Superior temporal gyrus (tissue), 1 donor: ENCODE measurements around the gene SRXN1.
"Not testable (repeated sequence)": the region's sequence is repeated elsewhere in the genome, so short reads cannot be mapped to it uniquely, and the experiment has no call there.

ENCODE experiments used
- DNase-seq: peaks from one replicate; pipeline ENCODE4 v3.0.0-alpha.2; 2016; ENCODE audit errors: extremely low spot score

The SRXN1 gene

DNA sequence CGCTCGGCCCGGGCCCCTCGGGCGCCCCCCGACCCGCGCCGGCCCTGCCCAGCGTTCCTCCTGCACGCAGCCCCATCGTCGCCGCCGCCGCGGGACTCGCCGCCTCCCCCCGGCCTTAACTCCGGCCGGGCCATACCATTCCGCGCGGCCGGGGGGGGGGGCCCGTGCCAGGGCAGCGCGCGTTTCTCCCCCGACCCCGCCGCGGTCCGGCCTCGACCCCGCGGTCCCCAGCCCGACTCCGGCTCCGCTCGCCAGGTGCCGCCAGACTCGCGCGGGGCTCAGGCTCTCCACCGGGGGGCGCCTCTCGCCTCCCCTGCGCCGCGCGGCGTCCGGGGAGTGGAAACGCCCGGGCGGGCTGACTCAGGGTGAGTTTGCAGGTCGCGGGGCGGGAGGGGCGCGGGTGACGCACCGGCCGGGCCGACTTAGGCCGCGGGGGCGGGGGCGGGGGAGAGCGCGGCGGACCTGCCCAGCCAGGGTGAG, at the start of gene SRXN1:
Gene SRXN1, minus strand, starts transcription at position 91 of the 480 bp plus-strand sequence. Its CDS starts 15 bp downstream, at position 76.
- peak; percentile 64 for DNase-seq

DNA sequence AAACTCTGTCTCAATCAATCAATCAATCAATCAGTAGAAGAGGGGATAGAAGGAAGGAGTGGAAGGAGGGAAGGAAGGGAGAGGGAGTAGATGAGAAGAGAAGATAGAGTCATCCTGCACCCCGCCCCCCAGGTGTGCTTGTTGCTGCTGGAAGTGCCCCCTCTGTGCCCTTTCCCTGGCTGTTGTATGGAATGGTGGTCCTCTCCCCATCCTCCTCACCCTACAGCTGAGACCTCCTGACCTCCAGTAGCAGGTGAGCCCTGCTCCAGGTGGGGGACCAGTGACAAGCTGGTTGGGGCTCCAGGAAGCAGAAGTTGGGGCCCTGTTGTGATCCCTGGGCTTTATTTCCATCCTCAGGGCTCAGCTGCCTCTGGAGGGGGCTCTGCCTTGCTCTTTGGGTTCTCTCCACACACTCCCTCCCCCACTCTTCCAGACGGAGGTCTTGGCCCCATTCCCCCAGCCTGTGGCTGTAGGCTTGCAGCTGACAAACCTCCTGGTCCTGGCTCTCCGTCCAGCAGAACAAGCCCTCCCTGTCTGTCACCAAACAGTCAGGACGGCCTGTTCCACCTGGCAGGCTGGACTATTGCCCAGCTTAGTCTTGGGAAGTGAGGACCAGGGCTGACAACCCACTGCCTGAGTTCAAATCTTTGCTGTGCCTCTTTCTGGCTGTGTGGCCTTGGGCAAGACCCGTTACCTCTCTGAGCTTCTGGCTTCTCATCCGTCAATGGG, 48.6 kb upstream of the SRXN1 start:
- DNase-seq, result no peak

DNA sequence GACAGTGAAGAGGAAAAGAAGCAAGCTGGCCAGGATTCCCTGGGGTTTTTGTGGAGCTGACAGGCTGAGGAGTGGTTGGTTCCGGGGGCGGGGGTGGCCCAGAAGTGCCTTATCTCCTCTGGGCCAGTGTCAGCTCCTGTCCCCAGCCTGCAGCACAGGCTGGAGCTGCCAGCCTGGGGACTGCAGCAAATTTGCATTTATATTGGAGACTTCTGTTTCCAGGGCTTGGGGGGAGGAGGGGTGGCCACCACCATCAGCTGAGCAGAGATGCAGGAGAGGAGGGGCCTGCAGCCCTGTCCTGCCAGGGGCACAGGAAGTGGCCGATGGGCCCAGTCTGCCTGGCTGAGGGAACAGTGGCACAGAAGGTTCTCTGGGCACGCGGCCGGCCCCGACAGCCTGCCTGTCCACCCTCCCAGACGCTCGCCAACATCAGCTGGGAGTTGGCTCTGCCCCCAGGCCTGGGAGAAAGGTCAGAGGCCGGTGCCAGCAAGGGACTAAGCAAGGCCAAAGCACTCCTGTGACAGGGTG, 46.9 kb upstream of the SRXN1 start:
- DNase-seq, result peak; percentile 21

DNA sequence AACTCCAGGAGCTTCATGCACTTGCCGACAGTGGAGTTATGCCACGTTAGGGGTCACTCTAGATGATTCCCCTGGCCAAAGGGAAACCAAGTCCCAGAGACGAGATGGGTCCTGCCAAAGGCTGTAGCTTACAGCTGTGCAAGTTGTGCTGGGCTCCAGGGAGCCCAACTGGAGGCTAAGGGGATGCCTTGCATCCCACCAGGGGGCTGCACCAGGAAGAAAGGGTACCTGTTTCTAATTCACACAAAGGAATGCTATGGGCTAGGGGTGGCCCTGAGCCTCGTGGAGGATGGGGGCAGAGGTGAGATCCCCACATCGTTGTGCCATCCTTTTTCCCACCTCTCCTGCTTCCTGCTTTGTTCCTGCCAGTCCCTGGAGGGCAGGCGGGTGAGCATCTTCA, 46.3 kb upstream of the SRXN1 start:
- no peak for DNase-seq

DNA sequence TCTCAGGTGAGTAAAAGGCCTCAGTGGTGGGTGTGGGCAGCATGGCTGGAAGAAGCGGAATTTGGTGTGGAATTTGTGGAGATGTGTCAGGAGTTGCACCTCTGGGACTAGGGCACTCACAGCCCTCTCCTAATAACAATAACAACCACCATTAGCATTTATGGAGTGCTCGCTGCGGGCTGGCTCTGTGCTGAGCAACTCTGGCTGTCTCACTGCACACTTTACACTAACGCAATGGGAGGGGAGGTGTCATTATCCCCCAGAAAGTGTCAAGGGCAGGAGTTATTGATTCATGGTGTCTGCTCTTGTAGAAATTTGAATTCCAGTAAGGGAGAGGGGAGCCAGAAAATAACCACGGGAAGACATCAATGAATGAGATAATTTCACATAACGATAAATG, 45.3 kb upstream of the SRXN1 start:
- no peak for DNase-seq

DNA sequence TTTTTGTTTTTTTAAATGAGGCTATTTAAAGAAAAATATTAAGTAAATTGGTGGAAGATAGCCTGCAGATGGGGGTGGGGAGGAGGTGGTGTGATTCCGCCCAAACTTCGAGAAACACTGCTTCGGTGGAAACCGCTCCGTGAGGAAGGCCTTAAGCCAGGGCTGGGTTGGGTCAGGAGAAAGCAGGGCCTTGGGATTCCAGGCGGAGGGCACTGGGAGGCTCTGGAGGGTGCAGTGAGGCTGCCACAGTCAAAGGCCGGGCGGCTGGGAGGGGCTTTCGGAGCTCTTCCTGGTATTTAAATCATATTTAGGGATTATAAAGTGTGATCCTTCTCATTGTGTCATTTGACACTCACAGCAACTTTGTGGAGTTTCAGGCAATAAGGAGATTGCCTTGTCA, 44.8 kb upstream of the SRXN1 start:
- no peak for DNase-seq

DNA sequence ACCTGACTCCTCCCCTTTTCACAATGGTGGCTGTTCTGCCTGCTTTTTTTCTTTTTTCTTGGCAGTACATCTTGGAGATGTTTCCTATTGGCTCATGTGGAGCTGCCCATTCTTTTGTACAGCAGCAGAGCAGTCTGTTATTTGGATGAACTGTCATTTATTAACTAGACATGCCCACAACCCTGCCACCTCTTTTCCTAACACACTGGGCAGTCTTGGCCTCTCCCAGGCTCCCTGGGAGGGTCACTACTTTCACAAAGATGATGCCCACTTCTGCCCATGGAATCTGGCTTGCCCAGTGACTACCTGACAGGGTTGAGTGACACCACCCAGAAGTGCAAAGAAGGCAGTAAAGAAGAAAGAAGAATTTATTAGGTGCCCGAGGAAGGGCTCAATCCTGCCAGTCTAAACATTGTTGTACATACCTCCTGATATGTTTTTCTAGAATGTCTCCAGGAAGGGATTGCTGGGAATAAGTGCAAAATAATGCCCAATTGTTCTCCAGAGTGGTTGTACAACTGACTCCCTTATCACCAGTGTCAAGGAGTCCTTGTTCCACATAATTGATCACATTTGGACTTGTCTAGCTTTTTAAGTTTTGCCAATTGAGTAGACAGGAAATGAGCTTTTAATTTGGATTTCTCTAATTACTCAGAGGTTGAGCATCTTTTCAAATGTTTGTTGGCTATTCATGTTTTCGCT, 42.3 kb upstream of the SRXN1 start:
- DNase-seq, result no peak

DNA sequence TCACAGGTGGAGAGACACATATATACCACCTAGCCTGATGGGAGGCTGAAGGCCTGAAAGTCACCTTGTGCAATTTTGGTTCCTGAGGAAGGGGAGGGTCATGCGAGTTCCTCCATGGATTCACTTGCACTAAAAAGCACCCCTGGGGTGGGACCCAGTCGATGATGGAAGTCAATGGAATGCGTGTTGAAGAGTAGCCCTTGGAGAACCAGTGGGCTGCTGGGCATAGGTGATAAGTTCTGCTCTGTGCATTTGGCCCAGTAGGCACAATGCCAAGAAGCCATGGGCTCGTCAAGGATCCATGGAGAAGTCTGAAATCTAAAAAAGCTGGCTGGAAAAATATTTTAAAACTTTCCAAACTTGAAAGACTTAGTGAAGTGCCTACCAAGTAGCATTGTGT, 41.5 kb upstream of the SRXN1 start:
- no peak for DNase-seq

DNA sequence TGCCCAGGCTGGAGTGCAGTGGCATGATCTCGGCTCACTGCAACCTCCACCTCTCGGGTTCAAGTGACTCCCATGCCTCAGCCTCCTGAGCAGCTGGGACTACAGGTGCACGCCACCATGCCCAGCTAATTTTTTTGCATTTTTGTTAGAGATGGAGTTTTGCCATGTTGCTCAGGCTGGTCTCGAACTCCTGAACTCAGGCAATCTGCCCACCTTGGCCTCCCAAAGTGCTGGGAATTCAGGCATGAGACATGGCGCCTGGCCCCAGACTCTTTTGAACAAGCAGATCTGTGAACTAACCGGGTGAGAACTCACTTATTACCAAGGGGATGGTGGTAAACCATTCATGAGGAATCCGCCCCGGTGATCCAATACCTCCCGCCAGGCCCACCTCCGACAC, 40.8 kb upstream of the SRXN1 start:
- not testable (repeated sequence) for DNase-seq

DNA sequence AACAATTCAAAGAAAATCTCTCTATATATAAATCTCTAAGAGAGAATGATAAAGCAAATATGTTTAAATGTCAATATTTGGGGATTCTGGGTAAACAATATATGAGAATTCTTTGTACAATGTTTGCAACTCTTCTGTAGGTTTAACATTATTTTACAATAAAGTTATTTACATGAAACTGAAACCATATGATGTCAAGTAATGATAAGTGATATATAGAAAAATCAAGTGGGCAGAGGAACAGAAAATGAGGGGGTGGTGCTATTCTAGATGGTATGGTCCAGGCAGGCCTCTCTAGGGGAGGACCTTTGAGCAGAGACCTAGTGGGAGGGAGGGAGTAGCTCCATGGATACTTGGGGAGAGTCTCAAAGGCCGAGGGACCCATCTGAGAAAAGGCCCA, 39.0 kb upstream of the SRXN1 start:
- no peak for DNase-seq

DNA sequence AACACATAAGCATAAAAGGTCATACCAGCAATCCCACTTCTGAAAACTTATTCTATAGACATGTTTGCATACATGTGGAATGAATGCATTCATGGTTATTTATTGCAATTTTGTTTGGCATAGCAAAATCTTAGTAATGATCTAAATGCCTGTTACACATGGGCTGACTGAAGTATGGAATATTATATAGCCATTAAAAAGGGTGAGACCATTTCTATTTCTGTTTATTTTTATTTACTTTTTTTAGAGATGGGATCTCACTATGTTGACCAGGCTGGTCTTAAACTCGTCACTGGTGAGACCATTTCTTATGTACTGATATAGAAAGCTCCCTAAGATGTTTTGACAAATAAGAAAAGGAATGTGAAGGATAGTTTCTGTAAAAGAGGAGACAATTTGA, 36.9 kb upstream of the SRXN1 start:
- no peak for DNase-seq

DNA sequence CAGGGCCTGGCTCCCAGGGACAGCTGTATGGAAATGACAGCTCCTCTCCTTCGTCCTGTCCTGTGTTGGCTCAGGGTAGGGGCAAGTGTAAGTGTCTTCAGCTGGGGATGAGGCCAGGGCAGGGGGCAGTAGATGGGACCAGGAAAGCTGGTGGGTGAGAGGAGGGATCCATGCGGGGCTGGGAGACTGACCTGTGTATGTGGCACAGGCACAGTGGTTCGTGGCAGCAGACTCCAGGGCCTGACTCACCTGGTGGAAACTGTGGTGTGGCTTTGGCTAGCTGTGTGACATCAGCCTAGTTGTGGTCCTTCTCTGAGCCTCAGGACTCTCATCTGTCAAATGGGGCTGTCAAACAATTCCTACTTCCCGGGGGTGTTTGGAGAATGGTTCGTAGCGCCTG, 36.3 kb upstream of the SRXN1 start:
- no peak for DNase-seq

DNA sequence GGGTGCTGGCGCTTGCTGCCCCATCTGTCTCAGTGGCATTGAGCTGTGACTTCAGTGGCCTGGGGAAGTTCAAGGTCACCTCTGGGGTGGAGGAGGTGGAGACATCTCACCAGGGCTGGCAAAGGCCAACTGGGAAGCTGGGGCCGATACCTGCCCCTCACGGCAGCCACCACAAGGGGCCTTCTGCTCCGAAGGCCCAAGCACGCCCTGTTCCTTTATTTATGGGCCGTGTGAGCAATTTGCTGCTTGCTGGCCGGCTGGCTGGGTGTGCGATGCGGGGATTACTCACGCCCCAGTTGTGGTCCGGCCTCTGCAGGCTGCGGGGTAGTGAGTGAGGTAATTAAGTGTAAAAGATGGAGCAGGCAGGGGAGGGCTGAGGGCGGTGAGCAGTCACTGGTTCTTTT, 35.8 kb upstream of the SRXN1 start:
- DNase-seq, result no peak

DNA sequence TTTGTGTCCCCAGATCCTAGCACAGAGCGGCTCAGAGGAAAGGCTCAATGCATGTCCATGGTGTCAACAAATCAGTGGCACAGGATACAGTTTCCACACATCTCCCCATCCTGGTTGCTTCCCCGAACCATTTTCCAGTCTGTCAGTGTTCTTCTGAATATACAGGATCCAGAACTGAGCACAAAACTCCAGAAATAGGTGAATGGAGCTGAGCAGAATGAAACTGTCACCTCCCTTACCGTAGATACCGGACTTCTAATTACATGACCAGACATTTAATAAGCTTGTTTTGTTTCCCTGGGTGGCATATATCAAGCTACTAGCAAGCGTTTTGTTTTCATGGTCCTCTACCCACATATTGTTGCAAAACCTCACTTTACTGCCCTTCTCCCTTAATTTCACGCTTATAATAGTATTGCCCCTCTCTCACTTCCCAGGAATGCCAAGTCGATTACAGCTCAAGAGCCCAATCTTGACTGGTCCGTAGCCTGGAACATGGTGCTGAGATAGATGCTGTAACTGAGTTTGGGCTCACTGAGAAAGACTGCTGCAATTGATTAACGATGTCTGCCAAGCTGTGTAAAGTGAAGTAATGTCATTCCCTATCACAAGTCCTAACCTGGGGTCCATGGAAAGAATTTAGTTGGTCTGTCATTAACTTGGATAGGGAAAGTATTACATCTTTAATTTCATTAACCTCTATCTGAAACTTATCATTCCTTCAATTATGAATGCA, 34.6 kb upstream of the SRXN1 start:
- no peak for DNase-seq

DNA sequence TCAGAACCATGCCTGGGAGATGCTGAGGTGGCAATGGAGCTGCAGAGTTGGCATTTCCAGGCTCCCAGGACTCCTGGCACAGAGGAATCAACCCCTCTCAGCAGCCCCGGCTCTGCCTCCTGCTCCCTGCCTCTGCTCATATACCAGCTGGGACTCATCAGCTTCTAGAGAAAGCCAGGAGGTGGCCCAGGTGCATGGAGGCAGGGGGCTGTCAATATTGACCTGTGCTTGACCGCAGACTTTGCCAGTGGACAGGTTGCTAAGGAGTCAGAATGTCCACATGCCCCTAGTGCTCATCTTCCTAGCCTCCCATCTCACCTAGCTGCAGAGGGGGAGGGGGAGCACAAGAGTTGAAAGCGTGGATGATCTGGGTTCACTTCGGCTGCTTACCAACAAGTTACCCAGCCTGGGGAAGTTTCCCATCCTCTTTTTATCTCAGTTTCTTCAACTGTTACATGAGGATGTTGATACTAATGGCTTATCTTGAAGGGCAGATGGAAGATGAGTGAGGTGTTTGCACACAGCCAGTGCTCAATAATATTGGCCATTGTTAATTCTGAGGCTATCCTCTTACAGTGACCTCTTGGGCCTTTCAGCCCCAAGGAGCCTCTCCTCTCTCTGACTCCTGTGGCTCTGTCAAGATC, 31.8 kb upstream of the SRXN1 start:
- DNase-seq, result no peak

DNA sequence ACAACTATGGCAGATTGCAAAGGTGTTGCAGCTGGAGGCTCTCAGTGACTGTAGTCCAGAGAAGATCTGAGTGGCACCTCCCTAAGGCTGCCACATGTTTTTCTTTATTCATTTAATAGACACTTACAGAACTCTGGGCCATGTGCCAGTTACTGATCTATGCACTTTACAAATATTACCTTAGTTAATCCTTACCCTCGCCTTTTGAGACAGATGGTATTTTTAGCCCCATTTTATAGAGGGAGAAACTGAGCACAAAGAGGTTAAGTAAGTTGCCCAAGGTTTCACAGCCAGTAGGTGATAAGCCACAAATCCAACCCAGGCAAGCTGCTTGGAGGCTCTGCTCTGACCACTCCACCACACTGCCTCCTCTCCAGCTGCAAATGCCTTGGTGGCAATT, 29.1 kb upstream of the SRXN1 start:
- DNase-seq, result no peak

DNA sequence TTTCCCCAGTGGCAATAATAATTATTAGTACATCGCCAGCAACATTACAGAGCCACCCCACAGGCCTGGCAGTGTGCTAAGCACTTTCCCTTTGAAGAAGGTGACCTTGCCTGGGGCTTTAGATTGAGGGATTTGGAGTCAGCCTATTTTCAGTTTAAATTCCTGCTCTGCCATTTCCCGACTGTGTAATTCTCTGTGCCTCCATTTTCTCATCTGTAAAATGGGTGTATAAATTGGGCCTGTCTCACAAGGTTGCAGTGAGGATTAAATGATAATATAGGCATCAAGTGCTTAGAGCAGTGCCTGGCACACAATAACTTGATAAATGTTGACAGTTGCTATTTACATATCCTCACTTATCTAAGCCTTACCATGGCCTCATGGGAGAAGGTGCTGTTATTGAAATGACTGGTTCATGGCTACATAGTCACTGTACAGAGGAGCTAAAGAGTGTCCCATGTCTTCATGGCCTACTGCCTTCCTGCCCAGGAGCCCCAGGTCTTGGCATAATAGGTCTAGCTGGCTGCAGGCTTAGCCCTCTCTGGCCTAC, 27.7 kb upstream of the SRXN1 start:
- DNase-seq, result no peak

DNA sequence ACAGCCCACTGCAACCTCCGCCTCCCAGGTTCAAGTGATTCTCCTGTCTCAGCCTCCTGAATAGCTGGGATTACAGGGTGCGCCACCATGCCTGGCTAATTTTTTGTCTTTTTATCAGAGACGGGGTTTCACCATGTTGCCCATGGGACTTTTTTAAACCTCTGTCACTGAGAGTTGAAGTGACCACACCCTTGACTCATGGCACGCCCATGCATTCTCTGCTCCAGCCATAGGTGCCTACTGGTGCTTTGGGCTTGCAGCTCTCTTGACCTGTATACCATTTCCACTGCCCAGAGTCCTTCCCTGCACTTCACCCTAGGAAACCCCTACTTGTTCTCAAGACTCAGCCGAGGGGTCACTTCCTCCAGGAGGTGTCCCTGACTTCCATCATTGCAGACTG, 25.0 kb upstream of the SRXN1 start:
- DNase-seq, result no peak

DNA sequence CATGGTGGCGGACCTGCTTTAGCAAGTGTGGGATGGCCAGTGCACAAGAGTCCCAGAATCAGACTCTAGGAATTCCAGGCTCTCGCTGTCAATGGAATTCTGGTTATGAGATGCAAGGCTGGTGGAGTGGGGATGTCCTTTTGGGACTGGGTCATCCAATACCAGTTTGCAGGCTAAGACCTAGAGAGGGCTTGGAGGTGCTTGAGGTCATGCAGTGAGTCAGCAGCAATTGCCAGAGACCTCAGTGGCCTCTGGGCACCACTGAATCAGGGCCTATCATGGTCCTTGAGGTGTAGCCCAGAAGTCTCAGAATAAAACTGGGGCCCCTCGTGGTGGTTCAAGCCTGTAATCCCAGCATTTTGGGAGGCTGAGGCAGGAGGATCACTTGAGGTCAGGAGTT, 24.0 kb upstream of the SRXN1 start:
- no peak for DNase-seq

DNA sequence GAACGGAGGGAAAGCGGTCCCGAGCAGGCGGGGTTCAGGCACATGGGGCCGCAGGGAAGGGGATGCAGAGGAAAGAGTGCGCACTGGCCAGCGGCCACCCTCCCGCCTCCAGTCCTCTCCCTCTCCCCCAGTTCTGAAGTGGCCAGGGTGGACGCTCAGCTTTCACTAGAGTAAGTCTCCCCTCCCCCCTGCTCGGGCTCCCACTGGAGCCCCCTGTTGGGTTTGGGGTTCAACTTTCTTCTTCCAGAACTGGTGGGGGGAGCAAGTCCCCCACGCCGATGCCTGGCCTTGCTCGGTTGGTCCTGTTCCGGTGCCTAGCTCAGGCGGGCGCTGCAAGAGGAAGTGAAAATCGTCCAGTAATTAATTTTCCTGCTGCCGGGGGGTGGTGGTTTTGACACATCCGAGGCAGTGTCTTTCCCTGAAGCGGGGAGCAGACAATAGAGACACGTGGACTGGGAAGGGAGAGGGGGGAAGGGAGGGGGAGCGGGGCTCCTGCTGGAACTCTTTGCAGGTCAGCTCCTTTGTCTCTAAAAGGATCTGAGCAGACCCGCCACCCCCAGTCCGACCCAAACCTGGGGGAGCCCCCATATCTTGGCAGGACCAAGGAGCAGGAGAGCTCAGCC, 23.4 kb upstream of the SRXN1 start:
- DNase-seq, result no peak
